ENCODE data around the gene GTF2IRD1. TPM values are rescaled to one million over a fixed set of nuclear protein-coding genes. Genes with fewer than 3 reads are reported as not detected.

GTF2IRD1 gene
- total and polyA plus RNA-seq, 2 experiments from 2014 or later, result 28.7 to 37.1 TPM

GRCh38 chr7:74501298-74501697 is 47.6 kb downstream of the GTF2IRD1 start:
- Mint-ChIP-seq H3K4me1 (peaks cover 6% of the 10 kb centered on the region; the same call in 2 of the 3 replicates), H3K27ac (peak overlapping the region; percentile 90), H3K9me3 (no peaks in the 10 kb centered on the region), H3K4me3 (no peak overlapping the region), H3K36me3 (ENCODE audit: low read depth) (peaks cover 5% of the 10 kb centered on the region; the same call in 2 of the 3 replicates), H3K27me3 (ENCODE audit: insufficient read depth, low read depth, poor library complexity) (peaks cover 2% of the 10 kb centered on the region)
- H3K9me2 ChIP-seq (ENCODE audit: insufficient read depth), result no peaks in the 10 kb centered on the region; the same call in 1 of the 2 replicates
- H3K4me3 ChIP-seq, result no peak overlapping the region
- no peaks in the 10 kb centered on the region for H3K27me3 ChIP-seq (ENCODE audit: insufficient read depth)
- H4K20me1 ChIP-seq (replicated peaks; ENCODE audit: insufficient read depth), result peaks cover 10% of the 10 kb centered on the region; the same call in 1 of the 2 replicates
- H2AFZ ChIP-seq, result no peak overlapping the region
- ATAC-seq (peak; percentile 17; the same call in 2 of the 3 replicates), DNase-seq (ENCODE audit: low spot score) (peak; percentile 56)
- peaks cover 41% of the 10 kb centered on the region for H3K79me2 ChIP-seq (replicated peaks; ENCODE audit: insufficient read depth)
- peaks cover 4% of the 10 kb centered on the region; the same call in 1 of the 2 replicates for H3K4me1 ChIP-seq (ENCODE audit: insufficient read depth)
- TF ChIP-seq ZNF331 (CRISPR knock-in tag; IDR thresholded peaks at IDR 0.05; ENCODE audit: low read depth) (no peak), EZH2 (IDR thresholded peaks at IDR 0.05; ENCODE audit: low read depth, unreplicated experiment) (no peak), CREB1 (CRISPR knock-in tag; IDR thresholded peaks at IDR 0.05; ENCODE audit: low read depth) (no peak), NANOG (IDR thresholded peaks at IDR 0.05; ENCODE audit: borderline replicate concordance) (no peak)
- no peak overlapping the region for H3K4me2 ChIP-seq
- H3K27ac ChIP-seq (ENCODE audit: low read depth), result peak overlapping the region; percentile 72; the same call in 1 of the 2 replicates
- no peaks in the 10 kb centered on the region for H3K36me3 ChIP-seq (ENCODE audit: insufficient read depth)
- H3F3A ChIP-seq (replicated peaks; ENCODE audit: low read depth), result peaks cover 8% of the 10 kb centered on the region; the same call in 1 of the 2 replicates

- Mint-ChIP-seq H3K4me1 (peaks cover 6% of the 10 kb centered on the region; the same call in 2 of the 3 replicates), H3K27ac (no peak overlapping the region), H3K9me3 (no peaks in the 10 kb centered on the region), H3K27me3 (ENCODE audit: insufficient read depth, low read depth, poor library complexity) (peaks cover 2% of the 10 kb centered on the region), H3K4me3 (no peak overlapping the region), H3K36me3 (ENCODE audit: low read depth) (peaks cover 5% of the 10 kb centered on the region; the same call in 2 of the 3 replicates)
- Histone ChIP-seq H3K27me3 (ENCODE audit: insufficient read depth) (no peaks in the 10 kb centered on the region), H4K20me1 (replicated peaks; ENCODE audit: insufficient read depth) (peaks cover 10% of the 10 kb centered on the region; the same call in 1 of the 2 replicates), H3K36me3 (ENCODE audit: insufficient read depth) (no peaks in the 10 kb centered on the region), H3K4me3 (no peak overlapping the region), H3F3A (replicated peaks; ENCODE audit: low read depth) (peaks cover 8% of the 10 kb centered on the region; the same call in 1 of the 2 replicates), H3K9me2 (ENCODE audit: insufficient read depth) (no peaks in the 10 kb centered on the region; the same call in 1 of the 2 replicates), H3K4me2 (no peak overlapping the region), H2AFZ (no peak overlapping the region), H3K27ac (ENCODE audit: low read depth) (no peak overlapping the region), H3K79me2 (replicated peaks; ENCODE audit: insufficient read depth) (peaks cover 34% of the 10 kb centered on the region), H3K4me1 (ENCODE audit: insufficient read depth) (peaks cover 4% of the 10 kb centered on the region; the same call in 1 of the 2 replicates)
- DNase-seq (ENCODE audit: low spot score) (no peak), ATAC-seq (no peak; the same call in 2 of the 3 replicates)
- TF ChIP-seq ZNF331 (CRISPR knock-in tag; IDR thresholded peaks at IDR 0.05; ENCODE audit: low read depth) (no peak), NANOG (IDR thresholded peaks at IDR 0.05; ENCODE audit: borderline replicate concordance) (no peak), ZNF462 (CRISPR knock-in tag; IDR thresholded peaks at IDR 0.05) (no peak), POLR2AphosphoS5 (IDR thresholded peaks at IDR 0.05; ENCODE audit: low read depth) (no peak), ZNF114 (CRISPR knock-in tag; IDR thresholded peaks at IDR 0.05) (no peak), STAT1 (IDR thresholded peaks at IDR 0.05; ENCODE audit: unreplicated experiment) (no peak), EZH2phosphoT487 (IDR thresholded peaks at IDR 0.05; ENCODE audit: unreplicated experiment) (no peak)
- TF ChIP-seq, protein P1, sequence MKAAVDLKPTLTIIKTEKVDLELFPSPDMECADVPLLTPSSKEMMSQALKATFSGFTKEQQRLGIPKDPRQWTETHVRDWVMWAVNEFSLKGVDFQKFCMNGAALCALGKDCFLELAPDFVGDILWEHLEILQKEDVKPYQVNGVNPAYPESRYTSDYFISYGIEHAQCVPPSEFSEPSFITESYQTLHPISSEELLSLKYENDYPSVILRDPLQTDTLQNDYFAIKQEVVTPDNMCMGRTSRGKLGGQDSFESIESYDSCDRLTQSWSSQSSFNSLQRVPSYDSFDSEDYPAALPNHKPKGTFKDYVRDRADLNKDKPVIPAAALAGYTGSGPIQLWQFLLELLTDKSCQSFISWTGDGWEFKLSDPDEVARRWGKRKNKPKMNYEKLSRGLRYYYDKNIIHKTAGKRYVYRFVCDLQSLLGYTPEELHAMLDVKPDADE (IDR thresholded peaks at IDR 0.05), result no peak
Observed at GRCh38 chr7:74502216-74502891, 48.6 kb downstream of the GTF2IRD1 start.
